Purkinje cell (primary cell): ENCODE measurements around the gene RGS12. TPM values are rescaled to one million over a fixed set of nuclear protein-coding genes. Genes with fewer than 3 reads are reported as not detected.

Source experiments
- polyA plus RNA-seq: library from polyadenylated mRNA; unstranded; fragments of >200 nt; fragmentation: Nextera tagmentation; gene quantifications from 2 replicates; pipeline ENCODE4 v1.2.1, GENCODE V29; 2014

RGS12 gene
- polyA plus RNA-seq = 6.6 and 12.8 TPM in 2 replicates

GRCh38 chr4:3292571-3293400 is at the start of gene RGS12:
Gene RGS12, plus strand, starts transcription at chr4:3293021. Its CDS starts 23,150 bp downstream, at chr4:3316171.

GRCh38 chr4:3248811-3249661 is 43.8 kb upstream of the RGS12 start, which contains the start of gene MSANTD1:
Gene MSANTD1, plus strand, starts transcription at chr4:3249159. Its CDS starts 64 bp downstream, at chr4:3249223.

Other genes with a start within 250 kb of the RGS12 start
- not detected in 2 replicates for gene HTT-AS, start 218.5 kb upstream of the RGS12 start, polyA plus RNA-seq
- gene HTT, start 218.3 kb upstream of the RGS12 start, polyA plus RNA-seq = 0.80 and 5.4 TPM in 2 replicates
- 0.11 and 0.41 TPM in 2 replicates for gene MSANTD1, start 43.9 kb upstream of the RGS12 start, polyA plus RNA-seq
- gene HGFAC, start 148.9 kb downstream of the RGS12 start, polyA plus RNA-seq = not detected in 2 replicates
- not detected in 2 replicates for gene DOK7, start 170.3 kb downstream of the RGS12 start, polyA plus RNA-seq
- gene LRPAP1, start 239.4 kb downstream of the RGS12 start, polyA plus RNA-seq = 21.3 and 30.6 TPM in 2 replicates